Activated CD8-positive, alpha-beta memory T cell treated with anti-CD3 and anti-CD28 coated beads, Interleukin-2, amount 50 U/mL, for 24 hours (primary cell): Measurements from ENCODE around the gene CACNA1E.

Experiments used
- DNase-seq: peaks from one replicate; pipeline ENCODE4 v3.0.0-alpha.2; 2020; ENCODE audit errors: extremely low read depth

Gene CACNA1E

DNA sequence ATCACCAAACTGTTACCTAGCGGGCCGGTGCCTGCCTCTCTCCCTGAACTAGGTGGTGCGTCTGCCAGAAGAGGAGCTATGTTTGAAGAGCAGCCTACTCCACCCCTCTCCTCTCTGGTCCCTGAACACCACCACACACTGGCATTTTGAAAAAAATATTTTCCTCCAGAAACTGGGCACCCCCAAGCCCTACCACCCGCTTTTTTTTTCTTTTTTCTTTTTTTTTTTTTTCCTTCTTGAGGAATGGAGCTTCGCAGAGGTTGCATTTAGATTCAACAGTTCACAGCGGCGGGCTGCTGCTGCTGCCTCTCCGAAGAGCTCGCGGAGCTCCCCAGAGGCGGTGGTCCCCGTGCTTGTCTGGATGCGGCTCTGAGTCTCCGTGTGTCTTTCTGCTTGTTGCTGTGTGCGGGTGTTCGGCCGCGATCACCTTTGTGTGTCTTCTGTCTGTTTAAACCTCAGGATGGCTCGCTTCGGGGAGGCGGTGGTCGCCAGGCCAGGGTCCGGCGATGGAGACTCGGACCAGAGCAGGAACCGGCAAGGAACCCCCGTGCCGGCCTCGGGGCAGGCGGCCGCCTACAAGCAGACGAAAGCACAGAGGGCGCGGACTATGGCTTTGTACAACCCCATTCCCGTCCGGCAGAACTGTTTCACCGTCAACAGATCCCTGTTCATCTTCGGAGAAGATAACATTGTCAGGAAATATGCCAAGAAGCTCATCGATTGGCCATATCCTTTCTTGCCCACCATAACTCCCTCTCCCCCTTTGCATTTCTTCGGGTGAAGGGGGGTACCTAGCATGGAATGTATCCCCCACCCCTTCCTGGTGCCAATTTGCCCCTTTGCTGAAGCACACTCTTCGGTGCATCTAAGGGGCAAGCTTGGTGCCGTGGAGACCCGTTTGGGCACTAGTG lies at the start of gene CACNA1E:
Gene CACNA1E, plus strand, starts transcription at position 233 of the 911 bp plus-strand sequence. Its CDS starts 228 bp downstream, at position 461.
- DNase-seq: no peak

DNA sequence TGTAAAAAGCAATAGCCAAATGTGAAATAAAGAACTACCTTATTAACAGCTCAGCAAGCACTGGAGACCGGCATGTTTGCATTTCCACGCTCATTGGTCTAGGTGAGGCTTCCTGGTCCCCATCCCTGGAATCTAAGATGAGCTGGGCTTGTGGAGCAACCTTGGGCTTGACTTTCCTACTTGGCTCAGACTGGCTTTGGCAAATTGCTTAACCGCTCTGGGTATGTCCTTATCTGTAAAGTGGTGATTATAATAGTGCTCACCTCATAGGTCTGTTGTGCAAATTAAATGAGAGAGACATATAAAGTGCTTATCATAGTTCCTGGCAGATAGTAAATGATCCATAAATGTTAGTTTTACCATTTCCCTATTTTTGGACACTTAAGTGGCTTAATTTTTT lies 49.4 kb upstream of the CACNA1E start:
- DNase-seq: no peak

DNA sequence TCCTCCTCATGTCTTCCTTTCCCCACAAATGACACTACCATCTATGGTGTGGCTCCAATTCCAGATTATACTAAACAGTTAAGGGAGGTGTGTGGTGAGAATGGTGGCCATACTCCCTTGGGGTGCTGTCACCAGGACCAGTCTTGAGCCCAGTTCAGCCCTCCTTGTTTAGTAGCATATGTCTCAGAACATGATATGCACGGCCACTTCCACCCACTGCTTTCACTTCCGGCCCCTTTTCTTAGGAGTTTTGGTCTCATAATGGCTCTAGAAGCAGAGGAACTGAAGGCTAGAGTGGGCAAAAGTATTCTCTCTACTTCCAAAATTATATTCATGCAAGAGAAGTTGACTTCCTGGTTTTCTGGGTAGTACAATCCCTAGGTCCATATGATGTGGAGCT lies 45.3 kb upstream of the CACNA1E start:
- no peak for DNase-seq

DNA sequence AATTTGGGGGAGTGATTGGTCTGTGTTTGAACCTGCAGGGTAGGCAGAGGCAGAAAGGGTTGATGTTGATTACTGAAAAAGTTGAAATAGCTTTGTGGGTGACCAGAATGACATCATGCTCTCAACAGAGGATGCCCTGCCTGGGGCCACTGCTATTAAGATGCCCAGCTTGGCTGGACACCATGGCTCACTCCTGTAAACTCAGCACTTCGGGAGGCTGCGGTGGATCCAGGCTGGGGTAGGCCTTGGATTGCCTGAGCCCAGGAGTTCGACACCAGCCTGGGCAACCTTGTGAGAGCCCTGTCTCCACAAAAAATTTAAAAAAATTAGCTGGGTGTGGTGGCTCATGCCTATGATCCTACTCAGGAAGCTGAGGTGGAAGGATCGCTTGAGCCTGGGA lies 42.8 kb upstream of the CACNA1E start:
- no peak for DNase-seq

DNA sequence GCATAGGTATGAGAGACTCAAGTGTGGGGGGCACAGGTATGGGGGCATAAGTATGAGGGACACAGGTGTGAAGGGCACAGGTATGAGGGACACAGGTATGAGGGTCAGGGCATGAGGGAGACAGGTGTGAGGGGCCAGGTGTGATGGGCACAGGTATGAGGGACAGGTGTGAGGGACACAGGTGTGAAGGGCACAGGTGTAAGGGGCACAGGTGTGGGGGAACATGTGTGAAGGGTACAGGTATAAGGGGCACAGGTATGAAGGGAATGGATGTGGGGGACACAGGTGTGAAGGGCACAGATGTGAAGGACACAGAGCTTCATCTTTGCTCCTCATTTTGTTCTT lies 41.2 kb upstream of the CACNA1E start:
- no peak for DNase-seq

DNA sequence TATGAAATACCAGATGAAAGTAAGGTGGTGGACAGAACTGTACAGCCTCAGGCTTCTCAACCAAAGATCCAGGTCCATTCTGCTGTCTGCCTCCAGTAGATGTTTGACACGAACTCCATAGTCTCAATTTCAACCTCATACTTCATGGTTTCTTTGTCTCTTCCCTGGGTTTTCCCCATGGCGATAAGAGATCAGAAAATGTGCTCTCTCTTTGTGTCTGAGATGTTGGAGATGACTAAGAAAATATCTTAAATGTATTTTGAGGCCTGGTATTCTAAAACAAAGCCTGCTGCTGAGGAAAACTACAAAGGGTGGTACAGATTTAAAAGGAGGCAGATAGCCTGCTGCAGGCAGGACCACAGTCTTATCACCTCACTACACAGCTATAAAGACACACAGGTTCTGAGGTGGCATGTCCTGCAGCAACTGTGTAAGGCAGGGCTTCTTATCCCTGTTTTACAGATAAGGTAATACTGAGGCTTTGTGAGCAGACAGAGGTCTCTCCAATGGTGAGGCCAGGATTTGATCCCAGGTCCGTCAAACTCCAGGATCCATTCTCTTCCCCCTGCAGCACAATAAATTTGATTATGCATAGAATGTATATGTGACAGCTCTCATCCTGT lies 40.0 kb upstream of the CACNA1E start:
- DNase-seq: no peak

DNA sequence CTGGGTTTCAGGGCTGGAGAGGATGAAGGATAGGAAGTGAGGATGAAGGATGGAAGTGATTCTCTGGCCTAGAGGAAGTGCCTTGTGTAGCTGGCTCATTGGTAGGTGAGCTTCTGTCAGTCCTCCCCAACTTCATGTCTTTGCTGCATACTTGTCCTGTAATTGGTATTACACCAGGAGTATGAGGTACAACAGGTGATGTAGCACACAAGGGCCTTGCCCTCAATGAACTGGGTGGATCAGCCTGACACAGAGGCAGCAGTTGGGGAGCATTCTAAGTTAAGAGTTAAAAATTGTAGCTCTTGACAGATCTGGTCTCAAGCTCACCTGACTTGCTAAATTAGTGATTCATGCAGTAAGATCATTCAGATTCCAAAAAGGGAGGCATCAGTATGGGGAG lies 37.9 kb upstream of the CACNA1E start:
- DNase-seq: no peak

DNA sequence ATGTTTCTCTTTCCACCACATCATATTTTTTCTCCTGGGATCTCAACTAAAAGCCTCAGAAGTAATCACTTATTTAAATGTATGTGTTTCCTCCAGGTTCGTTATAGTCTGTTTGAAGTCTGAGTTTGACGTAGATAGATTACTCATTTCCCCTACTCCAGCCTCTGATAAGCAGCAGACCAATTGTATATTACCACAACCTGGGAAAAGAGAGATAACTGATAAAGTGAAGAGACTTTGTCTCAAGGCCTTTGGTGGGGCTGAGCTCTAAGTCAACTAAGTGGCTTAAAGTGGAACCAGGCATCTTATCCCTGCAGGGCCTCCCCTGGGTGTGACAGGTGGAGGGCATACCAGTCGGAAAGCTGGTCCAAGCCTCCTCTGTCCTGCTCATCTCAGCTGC lies 34.9 kb upstream of the CACNA1E start:
- DNase-seq: no peak

DNA sequence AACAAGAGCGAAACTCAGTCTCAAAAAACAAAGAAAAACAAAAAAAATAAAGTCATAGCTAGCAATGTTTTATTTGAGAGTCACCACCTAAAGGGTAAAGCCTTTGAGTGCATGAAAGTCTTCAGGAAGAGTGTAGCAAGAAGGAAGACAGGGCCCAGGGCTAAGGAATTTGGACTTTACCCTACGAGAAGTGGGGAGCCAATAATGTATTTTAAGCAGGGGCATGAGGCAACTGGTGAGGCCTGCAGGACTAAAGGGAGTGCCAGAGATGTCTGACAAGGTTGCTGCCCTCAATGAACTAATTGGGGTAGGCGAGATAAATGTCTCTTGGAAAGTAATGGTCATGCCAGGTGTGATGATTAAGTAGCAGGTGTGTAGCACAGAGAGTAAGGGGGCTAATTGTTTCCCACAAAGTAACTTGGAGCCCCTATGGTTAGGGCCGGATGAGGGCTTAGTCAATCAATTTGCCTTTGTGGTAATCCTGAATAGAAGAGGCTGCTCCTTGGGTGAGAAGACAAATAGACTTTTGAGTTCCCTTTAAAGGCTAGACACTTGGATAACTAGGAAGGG lies 31.6 kb upstream of the CACNA1E start:
- no peak for DNase-seq

DNA sequence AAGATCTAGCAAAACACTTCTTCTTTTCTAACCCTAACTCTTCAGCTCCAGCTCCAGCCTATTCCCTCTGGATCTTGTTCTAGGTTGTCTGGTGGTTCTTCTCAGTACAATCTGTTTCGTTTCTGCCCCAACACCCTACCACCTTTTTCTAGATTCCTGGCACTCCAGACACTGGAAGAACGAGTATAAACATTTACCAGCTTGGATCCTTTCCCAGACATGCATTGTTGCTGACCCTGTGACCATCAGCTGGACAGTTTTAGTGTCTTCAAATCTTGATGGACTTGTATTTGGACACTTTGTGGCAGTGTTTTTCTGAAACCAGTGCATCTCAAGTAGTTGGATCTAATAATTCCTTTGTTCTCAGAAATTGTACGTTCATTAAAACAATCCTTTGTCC lies 30.6 kb upstream of the CACNA1E start:
- DNase-seq: no peak

DNA sequence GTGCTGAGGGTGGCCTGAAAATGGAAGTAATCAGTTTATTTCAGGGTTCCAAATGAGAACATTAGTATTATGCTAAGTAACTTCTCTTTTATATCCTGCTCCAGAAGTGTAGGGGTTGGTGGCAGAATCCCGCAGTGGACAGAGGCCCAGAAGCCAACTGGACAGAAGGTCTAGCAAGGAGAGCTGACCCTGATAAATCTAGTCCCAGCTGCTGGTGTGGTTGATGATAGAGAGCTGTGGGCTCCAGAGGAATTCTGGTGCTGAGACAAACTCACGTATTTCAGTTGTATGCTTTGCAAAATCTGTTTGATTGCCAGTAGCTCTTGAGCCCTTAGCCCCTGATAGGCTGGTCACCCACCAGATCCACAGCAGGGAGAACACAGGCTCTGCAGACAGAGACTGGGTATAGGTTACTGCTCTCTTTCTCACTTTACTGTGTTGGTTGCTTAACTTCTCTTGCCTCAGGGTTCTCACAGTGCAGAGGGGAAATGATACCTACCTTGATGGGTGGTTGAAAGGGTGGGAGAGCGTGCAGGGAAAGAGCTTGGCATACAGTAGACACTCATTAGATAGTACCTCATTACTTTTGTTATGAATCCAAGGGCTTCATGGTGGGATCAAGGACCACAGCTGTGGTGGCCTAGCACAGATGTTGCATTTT lies 29.6 kb upstream of the CACNA1E start:
- DNase-seq: no peak

DNA sequence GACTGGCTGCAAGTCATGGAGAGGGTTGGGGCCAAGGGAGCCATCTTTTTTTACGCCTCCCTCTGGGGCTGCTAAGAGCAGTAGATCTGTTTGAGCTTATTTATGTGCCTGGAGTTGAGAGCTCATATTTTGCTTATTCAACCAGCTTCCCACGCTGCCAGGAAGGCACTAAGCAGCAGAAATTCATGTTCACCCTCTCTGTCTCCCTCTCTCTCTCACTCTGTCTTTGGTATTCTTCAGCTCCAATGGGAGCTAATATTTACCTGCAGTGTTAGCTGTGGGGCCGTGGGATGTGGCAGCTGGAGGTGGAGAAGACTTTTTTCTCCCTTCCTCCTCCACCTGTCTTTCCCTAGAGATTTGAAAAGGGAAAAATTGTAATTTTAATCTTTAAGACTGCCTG lies 26.8 kb upstream of the CACNA1E start:
- DNase-seq: no peak

DNA sequence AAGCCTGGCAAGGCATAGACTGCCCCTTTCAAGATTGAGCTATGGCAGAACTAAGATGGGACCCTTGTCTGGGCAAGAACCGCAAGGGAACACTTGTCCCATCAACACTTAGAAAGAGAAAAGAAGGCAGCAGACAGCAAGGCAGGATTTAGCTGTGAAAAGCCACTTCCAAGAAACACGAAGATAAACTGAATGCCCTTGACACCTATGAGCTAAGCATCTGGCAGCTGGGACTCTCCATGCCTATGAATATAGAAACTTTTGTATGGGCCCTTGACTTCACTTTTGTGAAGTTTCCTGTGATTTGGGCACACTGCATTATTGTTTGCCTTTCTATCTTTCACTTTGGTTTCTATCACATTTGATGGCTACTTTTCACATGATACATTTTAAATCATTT lies 24.9 kb upstream of the CACNA1E start:
- DNase-seq: no peak

DNA sequence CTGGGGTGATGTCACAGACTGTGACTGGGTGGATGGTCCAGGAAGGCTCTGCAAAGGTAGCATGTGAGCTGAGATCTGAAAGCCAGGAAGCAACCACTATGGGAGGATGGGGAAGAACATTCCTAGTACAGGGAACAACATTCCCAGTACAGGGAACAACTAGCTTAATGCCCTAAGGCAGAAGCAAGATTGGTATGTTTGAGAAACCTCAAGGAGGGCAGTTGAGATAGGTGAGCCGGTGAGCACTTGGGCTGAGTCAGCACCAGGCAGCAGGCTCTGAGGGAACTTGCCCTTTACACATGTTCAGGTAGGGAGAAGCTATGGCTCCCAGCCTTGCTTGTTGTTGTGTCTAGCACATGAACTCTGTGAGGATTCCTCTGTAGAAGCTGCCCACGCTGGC lies 24.2 kb upstream of the CACNA1E start:
- no peak for DNase-seq

DNA sequence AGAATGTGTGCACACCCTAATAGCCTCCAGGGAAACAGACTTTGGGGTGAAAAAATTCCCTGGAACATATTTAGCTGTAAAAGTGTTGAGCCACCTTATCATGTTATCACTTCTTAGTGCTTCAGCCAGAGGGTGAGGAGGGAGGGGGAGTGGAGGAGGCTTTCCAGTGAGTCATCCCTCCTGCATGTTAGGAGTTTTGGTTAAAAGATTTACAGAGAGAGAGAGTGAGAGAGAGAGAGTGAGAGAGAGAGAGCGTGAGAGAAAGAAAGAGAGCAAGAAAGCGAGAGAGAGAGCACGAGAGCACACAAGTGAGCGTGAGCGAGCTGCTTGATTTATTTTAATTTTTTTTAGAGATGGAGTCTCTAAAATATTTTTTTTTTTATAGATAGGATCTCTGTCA lies 13.5 kb upstream of the CACNA1E start:
- DNase-seq: no peak

DNA sequence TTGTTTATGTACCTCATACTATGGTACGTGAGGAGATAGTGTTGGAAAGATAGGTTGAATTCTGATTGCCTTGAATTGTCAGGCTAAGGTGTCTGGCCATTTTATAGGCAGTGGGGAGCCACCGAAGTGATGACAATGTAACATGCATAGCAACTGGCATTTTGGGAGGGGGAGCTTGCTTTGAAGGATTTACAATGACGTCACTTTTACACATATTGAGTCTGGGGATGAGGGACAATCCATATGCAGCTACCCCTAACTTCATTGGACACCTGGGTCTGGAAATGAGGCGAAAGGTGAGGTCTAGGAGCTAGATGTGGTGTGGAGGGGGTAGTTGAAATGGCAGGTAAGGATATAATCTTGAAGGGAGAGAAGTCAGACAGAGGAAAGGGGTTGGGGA lies 7.7 kb upstream of the CACNA1E start:
- DNase-seq: no peak

DNA sequence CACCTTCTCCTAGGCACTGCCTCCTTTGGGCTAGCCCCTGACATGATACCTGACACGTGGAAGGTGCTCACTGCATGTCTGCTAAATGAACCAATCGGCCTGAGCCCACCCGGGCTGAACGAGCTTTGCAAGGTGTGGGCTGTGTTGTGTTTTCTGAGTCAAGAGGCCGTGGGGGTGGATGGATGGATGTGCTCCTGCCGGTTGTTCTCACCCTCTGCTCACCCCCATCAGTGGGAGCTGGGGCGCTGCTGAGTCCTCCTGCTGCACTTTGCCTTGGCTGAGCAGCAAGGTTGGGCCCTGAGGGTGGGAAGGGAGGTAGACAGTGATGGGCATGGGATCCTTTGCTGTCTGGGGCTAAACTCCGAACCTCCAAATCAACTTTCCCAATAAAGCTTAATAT lies 6.7 kb upstream of the CACNA1E start:
- no peak for DNase-seq

DNA sequence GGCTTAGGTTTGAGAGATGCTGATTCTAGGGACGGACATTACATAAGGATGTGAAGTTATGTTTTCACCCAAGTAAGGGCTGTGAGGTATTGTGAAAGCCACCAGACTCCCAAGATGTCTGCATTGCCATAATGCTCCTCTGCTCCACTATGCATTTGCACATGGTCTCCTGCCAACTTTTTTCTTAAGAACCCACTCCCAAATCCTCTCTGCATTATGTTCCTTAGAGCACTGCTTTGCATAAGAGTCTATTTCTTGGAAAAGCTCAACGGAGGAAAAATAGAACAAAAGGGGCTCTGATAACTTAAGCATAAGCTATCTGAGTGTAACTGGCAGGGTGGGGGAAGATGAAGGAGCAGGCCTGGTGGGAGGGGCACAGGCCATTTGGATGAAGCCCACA lies 5.0 kb upstream of the CACNA1E start:
- no peak for DNase-seq

DNA sequence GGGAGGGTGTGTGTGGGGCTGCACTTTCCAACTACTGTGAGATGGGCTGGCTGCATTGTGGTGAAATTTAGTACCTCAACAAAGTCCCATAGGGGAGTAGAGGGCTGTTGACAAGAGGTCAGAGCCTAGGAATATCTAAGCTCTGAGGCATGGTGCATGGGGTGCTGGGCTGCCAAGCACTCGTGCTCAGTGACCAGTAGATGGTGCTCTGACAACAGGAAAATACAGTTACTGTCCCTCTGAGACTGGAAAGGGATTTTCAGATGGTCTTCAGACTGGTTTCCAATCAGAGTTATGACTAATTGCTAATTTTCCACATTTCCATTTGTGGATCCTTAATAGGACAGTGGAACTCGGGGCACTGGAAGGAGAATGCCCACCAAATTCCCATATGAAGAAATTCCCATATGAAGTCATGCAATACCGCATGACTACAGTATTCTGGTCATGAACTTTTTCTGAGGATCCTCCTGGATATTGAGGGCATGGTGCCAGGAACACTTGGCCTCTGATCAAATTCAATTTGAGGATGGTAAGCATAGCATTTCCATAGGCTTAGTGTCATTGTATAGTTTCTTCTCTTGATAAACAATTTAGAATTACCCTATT lies 4.1 kb upstream of the CACNA1E start:
- no peak for DNase-seq

DNA sequence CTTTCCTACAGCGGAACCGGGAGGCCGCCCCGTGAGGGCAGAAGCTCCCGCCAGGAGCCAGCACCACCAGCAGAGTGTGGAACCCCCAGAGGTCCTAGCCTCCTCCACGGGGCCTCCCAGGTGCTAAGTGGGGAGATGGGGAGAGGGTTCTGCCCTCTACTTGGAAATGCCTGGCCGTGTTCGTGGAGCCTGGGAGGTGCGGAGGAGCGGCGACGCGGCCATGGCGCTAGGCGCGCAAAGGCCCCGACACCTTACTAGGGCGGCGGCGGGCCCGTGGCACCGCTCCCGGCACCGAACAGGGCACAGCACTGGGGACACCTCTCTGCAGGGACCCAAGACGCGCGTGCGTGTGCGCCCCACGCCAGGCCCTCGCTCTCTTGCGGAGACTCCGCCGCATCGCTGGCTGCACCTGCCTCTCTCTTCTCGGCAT lies 1.3 kb upstream of the CACNA1E start:
- no peak for DNase-seq

DNA sequence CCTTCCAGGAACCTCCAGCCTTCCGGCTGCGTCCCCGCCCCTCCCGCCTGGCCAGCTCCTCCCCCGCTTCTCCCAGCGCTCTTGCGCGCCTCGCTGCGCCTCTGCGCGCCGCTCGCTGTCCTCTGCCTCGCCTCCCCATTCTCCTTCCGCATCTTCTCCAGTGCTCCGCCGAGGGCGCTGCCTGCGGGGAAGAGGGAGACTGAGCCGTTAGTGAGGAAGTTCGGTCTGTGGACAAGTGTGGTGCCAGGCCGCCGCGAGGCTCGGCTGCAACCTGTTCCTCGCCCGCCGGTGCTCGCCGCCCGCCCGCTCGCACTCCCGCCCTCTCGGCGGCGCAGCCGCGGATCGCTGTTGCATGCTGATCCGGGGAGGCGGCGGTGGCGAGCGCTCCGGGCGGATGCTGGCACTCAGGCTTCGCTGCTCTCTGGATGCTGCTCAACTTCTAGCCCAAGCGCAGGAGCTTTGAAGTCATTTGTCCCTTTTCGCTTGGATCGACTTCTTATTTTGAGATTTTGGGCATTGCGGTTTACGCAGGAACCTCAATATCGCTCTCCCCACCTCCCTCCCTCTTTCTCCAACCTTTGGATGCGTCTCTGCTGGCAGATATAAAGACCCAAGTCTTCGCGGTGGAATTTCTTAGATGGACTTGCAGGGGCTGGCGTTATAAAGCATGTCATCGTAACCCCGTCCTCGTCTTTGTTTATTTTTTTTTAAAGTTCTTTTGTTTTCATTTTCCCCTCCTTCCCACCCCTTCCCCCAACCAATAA lies 614 bp upstream of the CACNA1E start:
- DNase-seq: no peak
